ENCODE results near the gene DAAM1.

DAAM1 gene

DNA sequence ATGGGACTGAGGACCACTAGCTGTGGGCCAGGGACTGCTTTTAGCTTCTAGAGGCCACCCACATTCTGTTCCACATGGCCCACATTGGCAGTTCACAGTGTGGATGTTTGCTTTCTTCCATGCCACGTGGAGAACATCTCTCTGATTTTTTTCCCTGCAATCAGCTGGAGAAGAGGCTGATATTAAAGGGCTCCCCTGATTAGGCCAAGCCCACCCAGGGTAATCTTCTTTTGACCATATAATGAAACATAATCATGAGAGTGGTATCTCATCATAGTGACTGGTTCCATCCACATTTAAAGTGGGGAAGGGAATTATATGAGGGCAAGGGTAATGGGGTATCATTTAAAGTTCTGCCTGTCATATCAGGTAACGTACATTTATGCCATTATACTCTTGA, 15.8 kb downstream of the DAAM1 start:
- TF ChIP-seq, protein P1, sequence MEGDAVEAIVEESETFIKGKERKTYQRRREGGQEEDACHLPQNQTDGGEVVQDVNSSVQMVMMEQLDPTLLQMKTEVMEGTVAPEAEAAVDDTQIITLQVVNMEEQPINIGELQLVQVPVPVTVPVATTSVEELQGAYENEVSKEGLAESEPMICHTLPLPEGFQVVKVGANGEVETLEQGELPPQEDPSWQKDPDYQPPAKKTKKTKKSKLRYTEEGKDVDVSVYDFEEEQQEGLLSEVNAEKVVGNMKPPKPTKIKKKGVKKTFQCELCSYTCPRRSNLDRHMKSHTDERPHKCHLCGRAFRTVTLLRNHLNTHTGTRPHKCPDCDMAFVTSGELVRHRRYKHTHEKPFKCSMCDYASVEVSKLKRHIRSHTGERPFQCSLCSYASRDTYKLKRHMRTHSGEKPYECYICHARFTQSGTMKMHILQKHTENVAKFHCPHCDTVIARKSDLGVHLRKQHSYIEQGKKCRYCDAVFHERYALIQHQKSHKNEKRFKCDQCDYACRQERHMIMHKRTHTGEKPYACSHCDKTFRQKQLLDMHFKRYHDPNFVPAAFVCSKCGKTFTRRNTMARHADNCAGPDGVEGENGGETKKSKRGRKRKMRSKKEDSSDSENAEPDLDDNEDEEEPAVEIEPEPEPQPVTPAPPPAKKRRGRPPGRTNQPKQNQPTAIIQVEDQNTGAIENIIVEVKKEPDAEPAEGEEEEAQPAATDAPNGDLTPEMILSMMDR (IDR thresholded peaks at IDR 0.05; ENCODE audit: insufficient read depth, low read depth, low read length, missing control alignments) = no peak
- H3K4me3 ChIP-seq (ENCODE audit: low read length) = no peak overlapping the region
- DNase-seq (ENCODE audit: low read depth) = no peak

- TF ChIP-seq, protein P1 (IDR thresholded peaks at IDR 0.05; ENCODE audit: insufficient read depth, low read depth, low read length, missing control alignments) = no peak
- no peak overlapping the region for H3K4me3 ChIP-seq (ENCODE audit: low read length)
- no peak for DNase-seq (ENCODE audit: low read depth)
These were observed 18.4 kb downstream of the DAAM1 start for GRCh38 chr14:59206892-59207291.

GRCh38 chr14:59207506-59207933, 19.1 kb downstream of the DAAM1 start:
- TF ChIP-seq, protein P1 (IDR thresholded peaks at IDR 0.05; ENCODE audit: insufficient read depth, low read depth, low read length, missing control alignments) = no peak
- DNase-seq (ENCODE audit: low read depth) = no peak
- no peak overlapping the region for H3K4me3 ChIP-seq (ENCODE audit: low read length)

DNA sequence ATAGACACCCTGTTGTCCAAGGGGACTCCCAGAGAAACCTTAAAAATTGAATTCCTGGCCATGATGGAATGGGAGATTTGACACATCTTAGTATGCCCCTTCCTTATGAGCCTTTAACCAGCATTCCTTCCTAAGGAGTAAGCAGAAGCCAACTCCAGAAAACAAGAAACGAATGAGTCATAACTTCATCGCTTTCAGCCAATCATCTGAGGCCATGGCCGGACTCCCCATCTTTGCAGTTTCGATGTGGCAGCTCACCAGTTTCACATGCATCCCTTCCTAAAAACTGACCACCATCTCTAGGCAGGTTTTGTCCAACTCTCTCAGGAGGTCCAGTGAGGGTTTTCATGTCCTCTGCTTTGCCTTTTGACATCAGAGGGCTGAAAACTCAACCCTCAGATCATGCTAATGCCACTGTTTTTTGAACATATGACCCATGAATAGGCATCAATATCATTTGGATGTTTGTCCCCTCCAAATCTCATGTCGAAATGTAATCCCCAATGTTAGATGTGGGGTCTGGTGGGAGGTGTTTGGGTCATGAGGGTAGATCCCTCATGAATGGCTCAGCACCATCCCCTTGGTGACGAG, 19.9 kb downstream of the DAAM1 start:
- TF ChIP-seq, protein P1 (IDR thresholded peaks at IDR 0.05; ENCODE audit: insufficient read depth, low read depth, low read length, missing control alignments) = no peak
- no peak overlapping the region for H3K4me3 ChIP-seq (ENCODE audit: low read length)
- peak; percentile 29 for DNase-seq (ENCODE audit: low read depth)

GRCh38 chr14:59208954-59209353, 20.5 kb downstream of the DAAM1 start:
- TF ChIP-seq, protein P1 (IDR thresholded peaks at IDR 0.05; ENCODE audit: insufficient read depth, low read depth, low read length, missing control alignments) = no peak
- no peak overlapping the region for H3K4me3 ChIP-seq (ENCODE audit: low read length)
- no peak for DNase-seq (ENCODE audit: low read depth)

- TF ChIP-seq, protein P1 (IDR thresholded peaks at IDR 0.05; ENCODE audit: insufficient read depth, low read depth, low read length, missing control alignments) = no peak
- no peak for DNase-seq (ENCODE audit: low read depth)
- no peak overlapping the region for H3K4me3 ChIP-seq (ENCODE audit: low read length)
These were observed 22.2 kb downstream of the DAAM1 start for GRCh38 chr14:59210621-59211020.
